RPMI7951 (cell line): ENCODE results near the gene CHMP4B. TPM values are rescaled to one million over a fixed set of nuclear protein-coding genes. Genes with fewer than 3 reads are reported as not detected.

Source experiments
- DNase-seq: peaks from one replicate; pipeline ENCODE4 v3.0.0-alpha.2; 2012; ENCODE audit warnings: low read depth
- total RNA-seq: library from RNA; depleted of rRNA; stranded (reverse); fragments of >200 nt; shearing (Covaris generic); gene quantifications from 2 replicates; pipeline ENCODE4 v1.2.3, GENCODE V29; 2014

The CHMP4B gene
- total RNA-seq, 1 experiment from 2014 or later, result 54.1 TPM

GRCh38 chr20:33862709-33863403 lies 51.7 kb downstream of the CHMP4B start:
- peak; percentile 70 for DNase-seq

- DNase-seq, result no peak
These were observed 52.5 kb downstream of the CHMP4B start for GRCh38 chr20:33863440-33864323.

GRCh38 chr20:33864324-33864963 lies 53.3 kb downstream of the CHMP4B start:
- no peak for DNase-seq

GRCh38 chr20:33865761-33866370 lies 54.7 kb downstream of the CHMP4B start:
- DNase-seq, result no peak

- no peak for DNase-seq
These were observed 55.4 kb downstream of the CHMP4B start for GRCh38 chr20:33866398-33867100.

GRCh38 chr20:33868042-33868441 lies 56.9 kb downstream of the CHMP4B start:
- no peak for DNase-seq

GRCh38 chr20:33868595-33868994 lies 57.4 kb downstream of the CHMP4B start:
- no peak for DNase-seq

- DNase-seq, result no peak
These were observed 58.1 kb downstream of the CHMP4B start for GRCh38 chr20:33869283-33869682.

- DNase-seq, result no peak
These were observed 60.2 kb downstream of the CHMP4B start for GRCh38 chr20:33871362-33871761.

GRCh38 chr20:33874129-33874528 lies 63.0 kb downstream of the CHMP4B start:
- DNase-seq, result no peak

- no peak for DNase-seq
These were observed 63.9 kb downstream of the CHMP4B start for GRCh38 chr20:33875055-33875454.

GRCh38 chr20:33875534-33876026 lies 64.4 kb downstream of the CHMP4B start:
- no peak for DNase-seq

- DNase-seq, result no peak
These were observed 67.4 kb downstream of the CHMP4B start for GRCh38 chr20:33878583-33878982.

GRCh38 chr20:33880396-33880795 lies 69.2 kb downstream of the CHMP4B start:
- DNase-seq, result no peak

- no peak for DNase-seq
These were observed 70.8 kb downstream of the CHMP4B start for GRCh38 chr20:33881989-33882388.

GRCh38 chr20:33882481-33882880 lies 71.3 kb downstream of the CHMP4B start:
- no peak for DNase-seq

- no peak for DNase-seq
These were observed 72.0 kb downstream of the CHMP4B start for GRCh38 chr20:33883164-33883563.

- DNase-seq, result no peak
These were observed 73.5 kb downstream of the CHMP4B start for GRCh38 chr20:33884633-33885032.

GRCh38 chr20:33889312-33889711 lies 78.2 kb downstream of the CHMP4B start:
- DNase-seq, result no peak

GRCh38 chr20:33890557-33890956 lies 79.4 kb downstream of the CHMP4B start:
- no peak for DNase-seq

GRCh38 chr20:33893314-33893713 lies 82.2 kb downstream of the CHMP4B start:
- DNase-seq, result no peak
